A673 (cell line): ENCODE data around the gene PCSK1.

Experiments used
- CTCF ChIP-seq: fragments of 300-800, 200-600 bp; sonication (generic); conservative IDR thresholded peaks from 2 replicates; pipeline ENCODE4 v1.5.1; 2017; ENCODE audit warnings: low read depth, mild to moderate bottlenecking, antibody characterized with exemption, low read length, moderate library complexity, mixed read lengths
- EZH2 ChIP-seq: fragments of 200-600 bp; sonication (generic); IDR thresholded peaks from 2 replicates; pipeline ENCODE4 v1.6.1; 2017; ENCODE audit warnings: borderline replicate concordance, low read depth, mild to moderate bottlenecking, mixed read lengths, antibody characterized with exemption, low read length; ENCODE audit not compliant: poor library complexity, severe bottlenecking

GRCh38 chr5:96342581-96342980 lies 90.5 kb downstream of the PCSK1 start:
- TF ChIP-seq CTCF (no peak), EZH2 (no peak)
